HG02870 (cell line): ENCODE results near the gene KAZN.

Source experiments
- ATAC-seq: cut with Tn5 transposase; IDR thresholded peaks from one replicate; pipeline ENCODE4 v1.9.1; 2021; ENCODE audit warnings: mild to moderate bottlenecking, moderate library complexity; ENCODE audit not compliant: unreplicated experiment

KAZN gene

DNA sequence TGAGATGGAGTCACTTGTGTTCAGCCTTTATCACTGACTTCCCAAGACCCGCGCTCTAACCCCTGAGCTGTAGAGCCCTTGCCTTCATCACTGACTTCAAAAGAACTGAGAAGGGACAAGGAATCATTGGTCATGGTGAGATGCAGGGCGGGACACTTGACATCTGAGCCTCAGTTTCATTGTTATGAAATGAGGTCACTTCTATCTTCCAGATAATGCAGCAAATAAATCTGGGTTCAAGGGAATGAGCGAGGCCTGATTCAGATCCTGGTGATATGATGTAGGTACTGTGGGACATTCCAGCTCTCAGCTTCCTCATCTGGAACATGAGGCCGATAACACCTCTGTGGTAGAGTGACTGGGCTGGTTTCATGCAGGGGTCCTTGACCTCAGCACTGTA, 13.8 kb downstream of the KAZN start:
- ATAC-seq, result no peak

DNA sequence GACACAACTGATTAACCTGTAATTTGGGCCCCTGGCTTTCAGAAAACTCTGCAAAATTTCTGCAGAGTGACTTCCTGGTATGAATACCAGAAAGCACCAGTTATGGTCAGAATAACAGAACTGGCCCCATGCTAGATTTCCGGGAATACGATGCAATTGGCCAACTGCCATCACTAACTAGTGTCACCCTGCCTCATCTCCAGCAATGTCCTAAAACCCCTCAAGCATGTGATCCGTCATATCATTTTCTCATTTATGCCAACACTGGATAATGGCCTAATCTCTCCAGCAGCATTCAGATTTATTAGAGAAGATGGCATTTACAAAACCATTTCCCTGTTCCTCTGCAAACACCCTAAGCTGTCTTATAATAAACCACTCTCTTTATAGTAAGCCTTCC, 15.4 kb downstream of the KAZN start:
- ATAC-seq, result no peak

DNA sequence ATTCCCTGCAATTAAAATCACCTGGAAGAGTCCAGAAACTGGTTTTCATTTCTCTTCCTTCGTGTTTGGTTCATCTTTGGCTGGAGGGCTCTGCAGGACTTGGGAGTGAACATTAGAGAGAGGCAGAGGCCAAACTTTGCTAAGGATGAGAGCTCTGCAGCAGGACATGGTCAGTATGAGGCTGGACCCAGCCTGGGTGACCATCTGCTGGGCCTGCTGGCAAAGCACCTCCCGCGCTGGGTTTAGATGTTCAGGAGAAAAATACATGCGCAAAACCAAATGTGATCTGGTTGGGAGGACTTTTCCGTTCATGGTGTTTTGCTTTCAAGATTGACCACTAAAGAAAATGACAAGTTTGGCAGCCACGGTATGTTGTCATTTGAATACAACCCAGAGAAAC, 15.9 kb downstream of the KAZN start:
- no peak for ATAC-seq

DNA sequence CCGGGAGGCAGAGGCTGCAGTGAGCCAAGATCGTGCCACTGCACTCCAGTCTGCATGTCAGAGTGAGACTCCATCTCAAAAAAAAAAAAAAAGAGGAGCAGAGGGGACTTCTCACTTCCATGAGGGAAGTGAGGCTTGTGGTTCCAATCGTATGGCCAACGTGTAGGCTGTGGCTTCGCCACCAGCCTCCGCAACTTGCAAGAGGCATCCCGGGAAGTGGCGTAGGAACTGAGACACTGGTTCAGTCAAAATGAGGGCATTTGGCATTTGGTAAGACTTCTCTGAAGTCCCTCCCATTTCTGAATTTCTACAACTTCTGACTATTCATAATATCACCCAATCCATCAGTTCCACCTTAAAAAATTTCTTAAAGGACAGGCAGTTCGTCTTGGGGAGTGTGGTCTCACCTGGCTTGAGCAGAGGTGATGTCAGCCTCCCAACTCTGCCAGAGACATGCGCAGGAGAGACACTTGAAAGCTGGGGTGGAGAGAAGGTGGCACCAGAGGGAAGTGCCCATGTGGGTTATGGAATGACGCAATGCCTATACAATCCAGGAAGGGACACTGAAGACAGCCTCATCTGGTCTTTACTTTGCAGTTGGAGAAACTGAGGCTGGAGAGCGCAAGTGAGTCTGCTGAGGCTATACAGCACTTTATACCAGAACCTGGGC, 17.2 kb downstream of the KAZN start:
- ATAC-seq, result no peak

GRCh38 chr1:14616632-14617396, 18.3 kb downstream of the KAZN start:
- no peak for ATAC-seq

DNA sequence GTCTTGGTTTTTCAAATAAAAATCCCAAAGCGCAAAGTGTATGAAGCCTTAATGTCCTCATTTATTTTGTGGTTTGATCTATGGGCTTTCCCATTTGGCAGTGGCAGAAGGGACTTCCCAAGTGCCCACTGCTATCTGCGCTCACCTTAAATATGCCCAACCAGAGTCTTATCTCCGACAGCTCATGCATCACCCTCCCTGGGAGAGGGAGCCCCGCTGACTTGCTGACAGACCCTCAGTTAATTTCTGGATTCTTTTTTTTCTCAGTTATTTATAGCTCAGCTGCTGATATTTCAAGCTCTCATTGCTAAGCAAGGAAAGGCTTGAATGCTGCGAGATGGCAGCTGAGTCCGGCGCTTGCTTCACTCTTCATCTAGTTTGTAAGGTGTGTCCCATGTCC, 19.3 kb downstream of the KAZN start:
- no peak for ATAC-seq

GRCh38 chr1:14620941-14621340, 22.5 kb downstream of the KAZN start:
- ATAC-seq, result no peak

GRCh38 chr1:14623090-14623489, 24.6 kb downstream of the KAZN start:
- ATAC-seq, result no peak

DNA sequence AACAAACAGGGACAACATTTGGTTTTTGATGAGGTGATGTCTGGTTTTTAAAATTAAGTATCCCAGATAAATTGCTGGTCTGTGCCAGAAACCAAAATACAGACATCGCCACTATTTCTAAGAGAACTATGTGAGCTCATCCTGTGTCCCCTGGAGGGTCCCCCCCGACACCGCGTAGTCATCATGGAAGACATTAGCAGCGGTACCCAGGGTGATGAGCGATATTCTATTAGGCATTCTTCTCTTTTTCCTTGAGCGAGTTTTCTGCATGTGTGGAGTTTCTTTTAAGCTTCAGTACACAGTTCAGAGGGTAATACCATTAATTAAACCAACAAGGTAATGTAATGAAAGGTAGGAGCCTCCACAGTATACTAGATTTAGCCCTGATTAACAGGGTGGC, 26.5 kb downstream of the KAZN start:
- ATAC-seq, result no peak

- ATAC-seq, result no peak
Observed at GRCh38 chr1:14625572-14625971, 27.1 kb downstream of the KAZN start.

- ATAC-seq, result no peak
Observed at GRCh38 chr1:14625996-14626395, 27.5 kb downstream of the KAZN start.

DNA sequence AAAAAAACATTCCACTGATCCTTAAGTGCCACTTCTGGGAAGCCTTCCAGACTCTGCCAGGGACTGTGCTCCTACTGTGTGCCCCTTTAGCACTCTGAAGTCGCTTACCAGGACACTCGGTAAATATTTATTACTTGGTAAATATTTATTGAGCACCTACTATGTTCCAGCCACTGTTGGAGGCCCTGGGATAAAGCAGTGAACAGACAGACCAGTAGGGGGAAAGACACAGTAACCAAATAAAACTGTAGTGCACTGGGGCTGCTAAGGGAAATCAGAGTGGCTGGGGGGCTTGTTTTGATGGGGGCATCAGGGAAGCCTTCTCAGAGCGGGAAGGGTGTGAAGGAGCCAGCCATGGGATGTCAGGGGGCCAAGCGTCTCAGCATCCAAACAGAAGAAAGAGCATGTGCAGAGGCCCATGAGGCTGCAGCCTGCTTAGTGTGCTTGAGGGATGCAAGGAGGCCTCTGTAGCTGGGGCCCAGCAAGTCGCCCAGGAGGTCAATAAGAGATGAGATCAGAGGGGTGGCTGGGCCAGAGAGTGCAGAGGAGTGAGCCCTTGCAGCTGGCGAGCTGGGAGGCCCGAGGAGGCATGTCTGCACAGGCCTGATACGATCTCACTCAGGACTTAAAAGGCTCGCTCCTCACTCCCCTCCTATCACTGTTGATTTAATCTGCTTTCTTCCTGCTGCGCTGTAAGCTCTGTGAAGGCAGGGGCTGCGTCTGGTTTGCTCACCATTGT, 28.6 kb downstream of the KAZN start:
- no peak for ATAC-seq

- ATAC-seq, result no peak
Observed at GRCh38 chr1:14627608-14628489, 29.4 kb downstream of the KAZN start.

GRCh38 chr1:14629363-14630014, 31.0 kb downstream of the KAZN start:
- ATAC-seq, result no peak

- no peak for ATAC-seq
Observed at GRCh38 chr1:14630986-14631385, 32.5 kb downstream of the KAZN start.

DNA sequence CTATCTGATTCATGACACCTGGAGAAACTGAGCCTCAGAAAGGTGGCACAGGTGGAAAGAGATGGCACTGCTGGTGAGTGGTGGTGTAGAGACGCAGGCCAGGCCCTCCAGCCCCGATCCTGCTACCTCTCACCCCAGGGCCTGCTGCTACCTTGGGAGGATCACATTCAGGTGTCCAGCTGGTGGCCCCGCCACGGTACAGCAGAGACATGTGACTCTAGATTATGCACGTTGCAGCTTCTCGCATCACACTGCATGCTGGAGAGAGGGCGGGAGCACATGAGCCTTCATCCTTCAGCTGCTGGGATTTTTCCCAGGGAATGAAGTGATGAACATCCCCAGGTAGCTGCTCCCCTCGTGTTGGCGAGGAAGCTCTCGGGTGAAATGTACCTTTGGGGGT, 32.9 kb downstream of the KAZN start:
- ATAC-seq, result no peak

DNA sequence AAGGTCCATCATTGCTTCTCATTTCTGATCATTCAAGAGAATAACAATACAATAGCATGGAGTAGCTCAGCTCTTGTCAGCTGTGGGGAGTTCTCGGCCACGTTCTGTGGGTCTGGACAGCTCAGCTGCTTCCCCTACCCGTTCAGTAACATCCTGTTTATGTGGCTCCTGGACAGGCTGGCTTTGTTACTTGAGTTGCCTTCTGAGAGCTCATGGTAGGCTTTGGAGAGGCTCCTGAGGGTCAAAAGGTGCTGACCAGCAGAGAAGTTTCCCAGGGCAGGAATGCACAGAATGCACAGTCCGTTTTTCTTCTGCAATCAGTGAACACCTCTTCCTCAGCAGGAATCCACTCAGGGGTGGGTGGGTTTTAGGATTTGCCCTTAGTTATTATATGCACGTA, 36.0 kb downstream of the KAZN start:
- ATAC-seq, result no peak

GRCh38 chr1:14635421-14635820, 36.9 kb downstream of the KAZN start:
- ATAC-seq, result no peak

- no peak for ATAC-seq
Observed at GRCh38 chr1:14636897-14637632, 38.6 kb downstream of the KAZN start.
